ENCODE data around the gene TBC1D32.

Gene TBC1D32

GRCh38 chr6:121158891-121159290 is 175.4 kb downstream of the TBC1D32 start:
- Histone ChIP-seq H3K79me1 (ENCODE audit: low read depth, low read length) (no peaks in the 10 kb centered on the region), H2BK5ac (ENCODE audit: low read length) (no peak overlapping the region), H4K91ac (ENCODE audit: low read depth, low read length, poor library complexity) (no peak overlapping the region), H4K8ac (ENCODE audit: low read depth, low read length) (no peak overlapping the region), H3K23ac (ENCODE audit: low read depth, low read length, poor library complexity) (no peak overlapping the region), H3K18ac (ENCODE audit: low read length) (no peak overlapping the region), H3K4ac (ENCODE audit: low read length) (no peak overlapping the region), H3K27ac (replicated peaks; ENCODE audit: low read length) (no peak overlapping the region), H3K4me2 (ENCODE audit: insufficient read depth, low read length, poor library complexity, severe bottlenecking) (no peak overlapping the region), H3K4me1 (ENCODE audit: control insufficient read depth in 2 of 2, insufficient read depth in 1 of 2, low read depth in 1 of 2, low read length in 2 of 2) (no peaks in the 10 kb centered on the region), H3K36me3 (replicated peaks in 1 of 2; ENCODE audit: control insufficient read depth in 2 of 2, insufficient read depth in 2 of 2, low read length in 2 of 2) (no peaks in the 10 kb centered on the region), H2AK5ac (ENCODE audit: low read depth, low read length) (no peak overlapping the region), H2AFZ (ENCODE audit: low read length) (no peak overlapping the region), H3K9me3 (replicated peaks in 1 of 2; ENCODE audit: control insufficient read depth in 2 of 2, insufficient read depth in 1 of 2, low read depth in 1 of 2, low read length in 2 of 2) (peaks cover 0 to 3% of the 10 kb centered on the region in 2 donors), H2BK12ac (ENCODE audit: low read length) (no peak overlapping the region), H2BK120ac (ENCODE audit: low read depth, low read length) (no peak overlapping the region), H3K9ac (ENCODE audit: low read depth, low read length, poor library complexity) (no peak overlapping the region), H3K27me3 (ENCODE audit: control insufficient read depth in 3 of 3, insufficient read depth in 3 of 3, low read depth in 1 of 3, low read length in 3 of 3) (no peaks in the 10 kb centered on the region), H3K14ac (ENCODE audit: low read length) (no peak overlapping the region), H2BK15ac (ENCODE audit: low read length) (no peak overlapping the region), H3K4me3 (ENCODE audit: low read length in 2 of 2) (no peak overlapping the region)
- no peak for DNase-seq (ENCODE audit: low spot score)

- no peak for DNase-seq (ENCODE audit: low spot score)
- Histone ChIP-seq H2BK5ac (ENCODE audit: low read length) (no peak overlapping the region), H3K14ac (ENCODE audit: low read length) (no peak overlapping the region), H2BK15ac (ENCODE audit: low read length) (no peak overlapping the region), H3K9me3 (replicated peaks in 1 of 2; ENCODE audit: control insufficient read depth in 2 of 2, insufficient read depth in 1 of 2, low read depth in 1 of 2, low read length in 2 of 2) (peaks cover under 1 to 3% of the 10 kb centered on the region in 2 donors), H4K91ac (ENCODE audit: low read depth, low read length, poor library complexity) (no peak overlapping the region), H3K4me1 (ENCODE audit: control insufficient read depth in 2 of 2, insufficient read depth in 1 of 2, low read depth in 1 of 2, low read length in 2 of 2) (no peaks in the 10 kb centered on the region), H3K27me3 (ENCODE audit: control insufficient read depth in 3 of 3, insufficient read depth in 3 of 3, low read depth in 1 of 3, low read length in 3 of 3) (no peaks in the 10 kb centered on the region), H3K4ac (ENCODE audit: low read length) (no peak overlapping the region), H2BK12ac (ENCODE audit: low read length) (no peak overlapping the region), H2BK120ac (ENCODE audit: low read depth, low read length) (no peak overlapping the region), H3K4me3 (ENCODE audit: low read length in 2 of 2) (no peak overlapping the region), H3K27ac (replicated peaks; ENCODE audit: low read length) (no peak overlapping the region), H2AFZ (ENCODE audit: low read length) (no peak overlapping the region), H3K4me2 (ENCODE audit: insufficient read depth, low read length, poor library complexity, severe bottlenecking) (no peak overlapping the region), H3K18ac (ENCODE audit: low read length) (no peak overlapping the region), H2AK5ac (ENCODE audit: low read depth, low read length) (no peak overlapping the region), H4K8ac (ENCODE audit: low read depth, low read length) (no peak overlapping the region), H3K9ac (ENCODE audit: low read depth, low read length, poor library complexity) (no peak overlapping the region), H3K23ac (ENCODE audit: low read depth, low read length, poor library complexity) (no peak overlapping the region), H3K36me3 (replicated peaks in 1 of 2; ENCODE audit: control insufficient read depth in 2 of 2, insufficient read depth in 2 of 2, low read length in 2 of 2) (no peaks in the 10 kb centered on the region), H3K79me1 (ENCODE audit: low read depth, low read length) (no peaks in the 10 kb centered on the region)
Observed at GRCh38 chr6:121158438-121158837, 175.8 kb downstream of the TBC1D32 start.

DNA sequence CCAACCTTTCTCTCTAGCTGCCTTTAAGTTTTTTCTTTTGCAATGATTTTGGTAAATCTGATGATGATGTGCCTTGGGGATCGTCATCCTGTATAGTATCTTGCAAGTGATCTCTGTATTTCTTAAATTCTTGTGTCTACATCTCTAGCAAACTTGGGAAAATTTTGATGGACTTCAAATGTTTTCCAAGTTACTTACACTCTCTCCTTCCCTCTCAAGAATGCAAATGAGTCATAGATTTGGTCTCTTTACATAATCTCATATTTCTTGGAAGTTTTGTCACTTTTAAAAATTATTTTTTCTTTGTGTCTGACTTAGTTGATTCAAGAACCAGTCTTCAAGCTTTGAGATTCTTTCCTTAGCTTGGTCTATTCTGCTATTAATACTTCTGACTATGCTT is 176.4 kb downstream of the TBC1D32 start:
- Histone ChIP-seq H2BK120ac (ENCODE audit: low read depth, low read length) (no peak overlapping the region), H3K9me3 (replicated peaks in 1 of 2; ENCODE audit: control insufficient read depth in 2 of 2, insufficient read depth in 1 of 2, low read depth in 1 of 2, low read length in 2 of 2) (peaks cover 3 to 6% of the 10 kb centered on the region in 2 donors), H3K4ac (ENCODE audit: low read length) (no peak overlapping the region), H4K8ac (ENCODE audit: low read depth, low read length) (no peak overlapping the region), H3K9ac (ENCODE audit: low read depth, low read length, poor library complexity) (no peak overlapping the region), H3K14ac (ENCODE audit: low read length) (no peak overlapping the region), H3K4me1 (ENCODE audit: control insufficient read depth in 2 of 2, insufficient read depth in 1 of 2, low read depth in 1 of 2, low read length in 2 of 2) (no peaks in the 10 kb centered on the region), H3K23ac (ENCODE audit: low read depth, low read length, poor library complexity) (no peak overlapping the region), H3K79me1 (ENCODE audit: low read depth, low read length) (no peaks in the 10 kb centered on the region), H3K18ac (ENCODE audit: low read length) (no peak overlapping the region), H2BK12ac (ENCODE audit: low read length) (no peak overlapping the region), H3K27me3 (ENCODE audit: control insufficient read depth in 3 of 3, insufficient read depth in 3 of 3, low read depth in 1 of 3, low read length in 3 of 3) (no peaks in the 10 kb centered on the region), H2BK15ac (ENCODE audit: low read length) (no peak overlapping the region), H3K4me2 (ENCODE audit: insufficient read depth, low read length, poor library complexity, severe bottlenecking) (no peak overlapping the region), H2AFZ (ENCODE audit: low read length) (no peak overlapping the region), H3K4me3 (ENCODE audit: low read length in 2 of 2) (no peak overlapping the region), H2BK5ac (ENCODE audit: low read length) (no peak overlapping the region), H3K36me3 (replicated peaks in 1 of 2; ENCODE audit: control insufficient read depth in 2 of 2, insufficient read depth in 2 of 2, low read length in 2 of 2) (peaks cover 2 to 4% of the 10 kb centered on the region in 2 donors), H3K27ac (replicated peaks; ENCODE audit: low read length) (no peak overlapping the region), H2AK5ac (ENCODE audit: low read depth, low read length) (no peak overlapping the region), H4K91ac (ENCODE audit: low read depth, low read length, poor library complexity) (no peak overlapping the region)
- no CpG with 5 or more reads among the region's 1 CpG for WGBS, 2 donors (ENCODE audit: extremely low coverage in 2 of 2, insufficient read length in 2 of 2, insufficient replicate concordance in 1 of 2)
- DNase-seq (ENCODE audit: low spot score): no peak

GRCh38 chr6:121143476-121143875 is 190.8 kb downstream of the TBC1D32 start:
- Histone ChIP-seq H2AFZ (ENCODE audit: low read length) (no peak overlapping the region), H3K23ac (ENCODE audit: low read depth, low read length, poor library complexity) (no peak overlapping the region), H2BK15ac (ENCODE audit: low read length) (no peak overlapping the region), H3K4me3 (ENCODE audit: low read length in 2 of 2) (no peak overlapping the region), H4K8ac (ENCODE audit: low read depth, low read length) (no peak overlapping the region), H4K91ac (ENCODE audit: low read depth, low read length, poor library complexity) (no peak overlapping the region), H3K27me3 (ENCODE audit: control insufficient read depth in 3 of 3, insufficient read depth in 3 of 3, low read depth in 1 of 3, low read length in 3 of 3) (no peaks in the 10 kb centered on the region), H3K9me3 (replicated peaks in 1 of 2; ENCODE audit: control insufficient read depth in 2 of 2, insufficient read depth in 1 of 2, low read depth in 1 of 2, low read length in 2 of 2) (peaks cover 2 to 3% of the 10 kb centered on the region in 2 donors), H3K4me2 (ENCODE audit: insufficient read depth, low read length, poor library complexity, severe bottlenecking) (no peak overlapping the region), H2BK120ac (ENCODE audit: low read depth, low read length) (no peak overlapping the region), H3K18ac (ENCODE audit: low read length) (no peak overlapping the region), H3K4me1 (ENCODE audit: control insufficient read depth in 2 of 2, insufficient read depth in 1 of 2, low read depth in 1 of 2, low read length in 2 of 2) (no peaks in the 10 kb centered on the region), H3K4ac (ENCODE audit: low read length) (no peak overlapping the region), H2BK5ac (ENCODE audit: low read length) (no peak overlapping the region), H2BK12ac (ENCODE audit: low read length) (no peak overlapping the region), H3K27ac (replicated peaks; ENCODE audit: low read length) (no peak overlapping the region), H3K9ac (ENCODE audit: low read depth, low read length, poor library complexity) (no peak overlapping the region), H2AK5ac (ENCODE audit: low read depth, low read length) (no peak overlapping the region), H3K79me1 (ENCODE audit: low read depth, low read length) (no peaks in the 10 kb centered on the region), H3K36me3 (replicated peaks in 1 of 2; ENCODE audit: control insufficient read depth in 2 of 2, insufficient read depth in 2 of 2, low read length in 2 of 2) (no peaks in the 10 kb centered on the region), H3K14ac (ENCODE audit: low read length) (no peak overlapping the region)
- DNase-seq (ENCODE audit: low spot score): no peak
- no CpG with 5 or more reads among the region's 2 CpGs for WGBS, 2 donors (ENCODE audit: extremely low coverage in 2 of 2, insufficient read length in 2 of 2, insufficient replicate concordance in 1 of 2)

Data from neuronal stem cell (in vitro differentiated cells).